Loucy (cell line): ENCODE measurements around the gene GRID1.
"Not testable (repeated sequence)": the region's sequence is repeated elsewhere in the genome, so short reads cannot be mapped to it uniquely, and the experiment has no call there.

ENCODE experiments used
- H2AFZ ChIP-seq: fragments of 200-600 bp; sonication (generic); 2 replicates; pipeline ENCODE4 v1.6.0; 2016; ENCODE audit warnings: antibody characterized with exemption, mild to moderate bottlenecking, low read length, moderate library complexity
- H3F3A ChIP-seq: fragments of 200-600 bp; 2 replicates; pipeline ENCODE4 v1.6.0; 2016; ENCODE audit warnings: antibody characterized with exemption, low read depth, mild to moderate bottlenecking
- H3K27me3 ChIP-seq: fragments of 200-600 bp; sonication (generic); 2 replicates; pipeline ENCODE4 v1.6.1; 2014; ENCODE audit warnings: low read length, mild to moderate bottlenecking; ENCODE audit not compliant: insufficient read depth, poor library complexity, severe bottlenecking
- H3K36me3 ChIP-seq: fragments of 200-600 bp; sonication (generic); 2 replicates; pipeline ENCODE4 v1.6.1; 2016; ENCODE audit warnings: low read length; ENCODE audit not compliant: insufficient read depth
- H3K4me1 ChIP-seq: fragments of 200-600 bp; sonication (generic); 2 replicates; pipeline ENCODE4 v1.5.1; 2014; ENCODE audit warnings: low read length, mild to moderate bottlenecking; ENCODE audit not compliant: insufficient read depth, poor library complexity, severe bottlenecking
- H3K4me2 ChIP-seq: fragments of 200-600 bp; sonication (generic); 2 replicates; pipeline ENCODE4 v1.6.0; 2014; ENCODE audit warnings: antibody characterized with exemption, low read length, low read depth, mild to moderate bottlenecking; ENCODE audit not compliant: poor library complexity, severe bottlenecking
- H3K4me3 ChIP-seq: fragments of 200-600 bp; sonication (generic); 2 replicates; pipeline ENCODE4 v1.5.1; 2014; ENCODE audit warnings: low read length, mild to moderate bottlenecking, mixed read lengths; ENCODE audit not compliant: poor library complexity, severe bottlenecking
- H3K79me2 ChIP-seq: fragments of 200-600 bp; sonication (generic); 2 replicates; pipeline ENCODE4 v1.6.1; 2014; ENCODE audit warnings: low read length; ENCODE audit not compliant: insufficient read depth
- H3K9ac ChIP-seq: fragments of 200-600 bp; sonication (generic); 2 replicates; pipeline ENCODE4 v1.6.0; 2014; ENCODE audit warnings: mild to moderate bottlenecking, low read depth, low read length, moderate library complexity; ENCODE audit not compliant: poor library complexity, severe bottlenecking
- H3K9me2 ChIP-seq: fragments of 200-600 bp; sonication (generic); replicated peaks from 2 replicates; pipeline ENCODE4 v1.6.1; 2016; ENCODE audit warnings: low read depth, low read length, mixed read lengths
- H3K9me3 ChIP-seq: fragments of 200-600 bp; sonication (generic); 2 replicates; pipeline ENCODE4 v1.6.1; 2014; ENCODE audit warnings: mild to moderate bottlenecking, antibody characterized with exemption, low read length, low read depth; ENCODE audit not compliant: insufficient read depth
- H4K20me1 ChIP-seq: fragments of 200-600 bp; sonication (generic); 2 replicates; pipeline ENCODE4 v1.6.0; 2014; ENCODE audit warnings: antibody characterized with exemption, low read length, mild to moderate bottlenecking; ENCODE audit not compliant: insufficient read depth, poor library complexity, severe bottlenecking
- CTCF ChIP-seq: fragments of 200-600 bp; sonication (generic); conservative IDR thresholded peaks from 2 replicates; pipeline ENCODE4 v1.5.1; 2014; ENCODE audit warnings: mild to moderate bottlenecking, antibody characterized with exemption, low read length
- EZH2phosphoT487 ChIP-seq: fragments of 200-600 bp; IDR thresholded peaks from 2 replicates; pipeline ENCODE4 v1.6.1; 2018; ENCODE audit warnings: antibody characterized with exemption, mild to moderate bottlenecking, moderate library complexity, borderline replicate concordance

GRID1 gene

GRCh38 chr10:86242761-86243160 is 123.8 kb downstream of the GRID1 start:
- TF ChIP-seq EZH2phosphoT487 = no peak
- TF ChIP-seq CTCF = no peak

GRCh38 chr10:86238089-86238488 is 128.5 kb downstream of the GRID1 start:
- not testable (repeated sequence) for H3K9me3 ChIP-seq, H3K9me2 ChIP-seq, H3K9ac ChIP-seq, H3K4me2 ChIP-seq, H4K20me1 ChIP-seq, H3F3A ChIP-seq, H3K36me3 ChIP-seq, H3K4me3 ChIP-seq, H3K4me1 ChIP-seq, H3K79me2 ChIP-seq, H3K27me3 ChIP-seq, H2AFZ ChIP-seq

More at GRCh38 chr10:86242761-86243160, 123.8 kb downstream of the GRID1 start:
- H3F3A ChIP-seq = no peaks in the 10 kb centered on the region
- H4K20me1 ChIP-seq = no peaks in the 10 kb centered on the region
- H3K4me1 ChIP-seq = no peaks in the 10 kb centered on the region
- H2AFZ ChIP-seq = no peak overlapping the region
- H3K27me3 ChIP-seq = no peaks in the 10 kb centered on the region
- H3K9me3 ChIP-seq = peaks cover 4% of the 10 kb centered on the region; the same call in 1 of the 2 replicates
- H3K79me2 ChIP-seq = no peaks in the 10 kb centered on the region
- no peak overlapping the region for H3K9ac ChIP-seq
- H3K4me2 ChIP-seq = no peak overlapping the region
- H3K36me3 ChIP-seq = no peaks in the 10 kb centered on the region
- H3K9me2 ChIP-seq = no peaks in the 10 kb centered on the region
- no peak overlapping the region for H3K4me3 ChIP-seq

GRCh38 chr10:86234541-86235270 is 131.9 kb downstream of the GRID1 start:
- Histone ChIP-seq H3K4me3 (no peak overlapping the region), H4K20me1 (no peaks in the 10 kb centered on the region), H2AFZ (no peak overlapping the region), H3K27me3 (no peaks in the 10 kb centered on the region), H3F3A (no peaks in the 10 kb centered on the region), H3K4me1 (no peaks in the 10 kb centered on the region), H3K36me3 (no peaks in the 10 kb centered on the region), H3K9ac (no peak overlapping the region), H3K4me2 (no peak overlapping the region), H3K9me3 (peaks cover 4% of the 10 kb centered on the region; the same call in 1 of the 2 replicates), H3K9me2 (no peaks in the 10 kb centered on the region), H3K79me2 (no peaks in the 10 kb centered on the region)
- no peak for TF ChIP-seq CTCF
- TF ChIP-seq EZH2phosphoT487 = no peak

GRCh38 chr10:86234107-86234506 is 132.5 kb downstream of the GRID1 start:
- no peaks in the 10 kb centered on the region for H3K79me2 ChIP-seq
- H3K4me3 ChIP-seq = no peak overlapping the region
- H3K4me1 ChIP-seq = no peaks in the 10 kb centered on the region
- H3K9ac ChIP-seq = no peak overlapping the region
- H3K9me2 ChIP-seq = no peaks in the 10 kb centered on the region
- no peaks in the 10 kb centered on the region for H3F3A ChIP-seq
- no peak overlapping the region for H3K4me2 ChIP-seq
- TF ChIP-seq EZH2phosphoT487 (no peak), CTCF (no peak)
- H4K20me1 ChIP-seq = no peaks in the 10 kb centered on the region
- H3K27me3 ChIP-seq = no peaks in the 10 kb centered on the region
- peaks cover 7% of the 10 kb centered on the region; the same call in 1 of the 2 replicates for H3K9me3 ChIP-seq
- H2AFZ ChIP-seq = no peak overlapping the region
- H3K36me3 ChIP-seq = no peaks in the 10 kb centered on the region
